CD4-positive, alpha-beta T cell treated with Interleukin-15 for 4 hours (primary cell): Measurements from ENCODE around the gene LRRC8C.

Source experiments
- DNase-seq: peaks from one replicate; pipeline ENCODE4 v3.0.0-alpha.2; 2020; ENCODE audit warnings: low spot score

The LRRC8C gene

DNA sequence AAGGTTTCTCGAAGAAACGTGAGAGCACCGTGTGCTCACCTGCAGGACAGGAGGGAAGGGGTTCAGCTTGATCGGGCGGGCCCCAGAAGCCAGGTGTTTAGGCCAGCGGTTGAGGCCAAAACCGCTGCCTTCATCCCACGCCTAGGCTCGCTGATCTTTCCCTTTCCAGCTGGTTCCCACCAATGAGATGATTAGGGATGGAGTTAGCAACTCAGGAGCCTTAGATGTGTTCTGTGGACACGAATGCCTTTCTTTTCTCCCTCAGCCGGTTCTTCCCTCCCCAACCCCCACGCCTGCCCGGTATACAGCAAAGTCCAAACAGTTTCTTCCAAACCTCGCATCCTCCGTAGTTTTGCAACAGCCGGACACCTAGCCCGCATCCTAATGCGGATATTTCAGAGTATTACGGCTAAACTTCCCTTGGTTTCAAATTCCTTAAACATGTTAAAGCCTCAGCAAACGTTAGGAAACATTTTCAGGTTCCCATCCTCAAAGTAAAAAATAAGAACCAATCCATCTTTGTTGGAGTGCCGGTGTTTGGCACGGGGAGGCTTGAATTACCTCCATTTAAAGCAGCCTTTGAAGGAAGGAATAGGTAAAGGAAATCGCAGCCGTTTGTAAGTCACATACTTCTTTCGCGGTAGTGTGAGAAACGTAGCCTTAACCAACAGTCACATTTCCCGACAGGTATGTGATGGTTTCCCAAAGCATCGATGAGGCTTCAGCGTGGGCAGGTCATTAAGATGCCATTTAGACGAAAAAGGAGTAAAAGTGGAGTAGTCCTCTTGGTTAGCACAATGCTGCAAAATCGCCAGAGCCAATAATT is 1.1 kb downstream of the LRRC8C start:
- no peak for DNase-seq

DNA sequence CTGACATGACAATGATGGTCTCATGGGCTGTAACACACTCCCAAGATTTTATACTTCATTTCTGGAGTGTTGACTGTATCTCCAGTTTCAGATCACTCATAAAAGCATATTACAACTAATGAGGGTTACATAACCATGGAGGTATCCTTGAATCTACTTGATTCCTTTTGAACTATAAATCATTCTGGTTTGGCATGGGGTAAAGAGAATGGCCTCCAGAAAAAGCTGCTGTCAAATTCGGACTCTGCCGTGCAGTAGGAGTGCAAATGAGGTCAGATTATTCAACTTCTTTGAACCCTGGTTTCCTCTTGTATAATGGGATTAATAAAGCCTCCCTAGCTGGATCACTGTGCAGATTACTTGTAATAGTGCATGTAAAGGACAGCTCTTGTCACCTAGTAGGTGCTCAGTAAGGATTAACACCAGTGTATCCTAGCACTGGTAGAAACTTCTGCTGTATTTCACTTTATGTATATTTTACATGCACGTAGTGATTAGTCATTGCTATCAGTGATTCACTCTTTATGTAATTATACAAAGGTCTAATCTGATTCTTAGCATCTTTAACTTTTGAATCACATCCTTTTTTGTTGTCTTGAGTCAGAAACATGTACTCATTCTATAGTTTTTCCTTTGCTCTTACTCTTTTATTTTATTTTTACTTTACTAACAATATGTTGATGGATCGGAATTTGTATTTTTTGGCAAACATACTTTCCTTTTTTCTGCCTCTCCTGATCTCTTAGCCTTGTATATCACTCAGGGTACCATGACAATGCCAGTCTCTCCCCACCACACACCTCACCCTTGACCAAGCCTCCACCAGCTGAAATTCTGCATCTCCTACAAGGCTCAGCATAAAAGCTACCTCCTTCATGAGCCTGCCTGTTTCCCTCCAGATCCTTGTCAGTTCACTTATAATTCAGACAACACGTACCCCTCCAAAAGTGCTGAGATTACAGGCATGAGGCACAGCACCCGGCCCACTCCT is 3.2 kb downstream of the LRRC8C start:
- peak; percentile 53 for DNase-seq

DNA sequence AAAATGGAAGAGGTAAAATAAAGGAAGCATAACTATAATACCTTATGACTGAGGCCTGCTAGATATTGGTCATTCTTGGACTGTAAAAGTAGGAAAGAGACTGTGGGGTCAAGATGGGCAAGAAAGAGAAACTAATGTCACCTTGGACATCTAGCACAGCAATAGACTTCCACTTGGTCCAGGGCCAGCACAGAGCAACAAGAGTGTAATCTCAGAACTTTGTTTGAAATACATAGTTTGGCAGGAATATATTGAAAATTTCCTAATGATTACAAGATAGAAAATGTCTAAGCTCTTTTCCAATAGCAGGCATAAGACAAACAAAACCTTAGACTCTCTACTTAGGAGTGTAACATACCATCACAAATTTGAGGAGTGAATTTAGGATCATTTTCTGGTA is 4.6 kb downstream of the LRRC8C start:
- DNase-seq, result no peak

DNA sequence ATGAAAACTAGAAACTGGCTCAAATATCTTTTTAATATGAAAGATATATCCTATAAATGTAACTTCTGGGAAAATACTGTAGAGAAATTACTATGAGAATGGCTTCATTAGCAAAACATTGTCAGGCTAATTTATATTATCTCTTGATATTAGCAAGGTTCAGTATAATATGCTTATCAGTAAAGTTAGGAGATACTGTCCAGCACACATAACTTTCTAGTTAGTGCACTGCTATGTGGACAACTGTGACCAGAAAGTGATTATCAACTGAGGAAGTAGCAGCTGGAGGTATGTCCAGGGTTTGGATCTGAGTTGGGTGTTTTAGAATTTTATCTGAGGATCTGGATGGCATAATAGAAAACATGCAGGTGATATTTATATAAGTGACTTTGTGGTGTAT is 7.5 kb downstream of the LRRC8C start:
- no peak for DNase-seq

DNA sequence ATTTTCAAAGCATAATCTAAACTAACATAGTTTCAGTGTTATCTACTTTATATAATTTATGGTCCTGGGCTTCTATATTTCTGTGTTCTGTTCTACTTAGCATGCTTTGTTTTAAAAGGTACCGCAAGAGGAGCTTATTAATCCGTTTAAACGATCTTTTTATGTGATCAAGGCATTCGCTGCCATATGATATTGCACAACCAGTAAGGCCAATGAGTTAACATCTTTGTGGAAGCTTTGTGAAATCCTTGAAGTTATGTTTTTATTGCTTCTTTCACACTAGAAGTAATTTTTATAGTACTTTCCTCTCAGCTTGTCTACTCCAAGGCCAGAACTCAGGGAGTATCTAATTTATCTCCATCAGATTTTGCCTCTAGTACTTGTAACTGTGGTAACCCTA is 8.9 kb downstream of the LRRC8C start:
- no peak for DNase-seq

DNA sequence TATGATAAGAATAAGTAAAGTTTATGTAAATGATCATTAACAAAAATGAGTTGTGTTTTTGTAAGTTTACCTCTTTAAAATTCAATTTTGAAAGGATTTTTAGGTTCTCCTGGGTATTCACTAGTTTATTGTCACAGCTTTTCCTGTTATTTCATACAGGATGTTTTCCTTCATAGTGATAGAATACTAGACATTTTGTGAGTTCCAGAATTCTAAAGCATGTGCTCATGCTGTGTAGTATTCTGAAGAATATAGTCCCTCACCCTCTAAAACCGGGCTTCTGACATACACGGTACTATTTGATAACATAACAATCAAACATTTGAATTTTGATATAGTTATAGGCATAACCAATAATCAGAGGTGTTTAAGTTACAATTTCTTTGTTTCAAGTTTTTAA is 10.7 kb downstream of the LRRC8C start:
- no peak for DNase-seq

DNA sequence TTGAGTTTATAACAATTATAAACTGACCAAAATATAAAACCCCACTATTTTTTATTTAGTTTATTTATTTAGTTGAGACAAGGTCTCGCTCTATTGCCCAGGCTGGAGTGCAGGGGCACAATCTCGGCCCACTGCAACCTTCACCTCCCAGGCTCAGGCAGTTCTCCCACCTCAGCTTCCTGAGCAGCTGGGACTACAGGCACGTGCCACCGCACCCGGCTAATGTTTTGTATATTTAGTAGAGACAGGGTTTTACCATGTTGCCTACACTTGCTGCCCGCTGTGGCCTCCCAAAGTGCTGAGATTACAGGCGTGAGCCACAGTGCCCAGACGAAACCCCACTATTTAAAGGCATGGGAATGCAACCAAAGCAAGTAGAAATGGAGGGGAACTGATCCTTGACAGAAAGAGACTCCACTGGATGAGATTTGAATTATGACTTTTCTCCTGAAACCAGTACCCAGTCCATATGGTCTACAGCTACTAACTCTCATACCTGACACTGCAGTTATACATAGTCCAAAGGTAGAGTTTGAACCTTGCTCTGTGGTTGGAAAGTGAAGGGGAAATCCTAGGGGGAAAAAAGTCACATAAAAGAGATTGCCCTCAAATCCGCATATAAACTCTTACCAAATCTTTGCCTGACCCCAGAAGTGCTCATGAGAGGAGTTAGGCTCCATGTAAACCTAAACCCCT is 11.3 kb downstream of the LRRC8C start:
- DNase-seq, result no peak

DNA sequence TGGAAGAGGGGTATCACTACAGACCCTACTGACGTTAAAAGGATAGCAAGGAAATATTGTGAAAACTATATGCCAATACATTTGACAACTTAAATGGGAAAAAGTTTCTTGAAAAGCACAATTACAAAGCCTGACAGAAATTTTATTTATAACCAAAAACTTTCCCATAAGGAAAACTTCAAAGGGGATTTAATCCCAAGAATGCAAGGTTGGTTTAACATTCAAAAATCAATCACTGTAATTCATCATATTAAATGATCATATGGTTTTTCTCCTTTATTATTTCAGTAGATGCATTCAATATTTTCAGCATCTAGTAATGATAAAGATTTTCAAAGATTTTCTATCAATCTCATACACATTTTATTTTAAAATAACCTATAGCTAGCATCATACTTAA is 13.3 kb downstream of the LRRC8C start:
- DNase-seq, result no peak

DNA sequence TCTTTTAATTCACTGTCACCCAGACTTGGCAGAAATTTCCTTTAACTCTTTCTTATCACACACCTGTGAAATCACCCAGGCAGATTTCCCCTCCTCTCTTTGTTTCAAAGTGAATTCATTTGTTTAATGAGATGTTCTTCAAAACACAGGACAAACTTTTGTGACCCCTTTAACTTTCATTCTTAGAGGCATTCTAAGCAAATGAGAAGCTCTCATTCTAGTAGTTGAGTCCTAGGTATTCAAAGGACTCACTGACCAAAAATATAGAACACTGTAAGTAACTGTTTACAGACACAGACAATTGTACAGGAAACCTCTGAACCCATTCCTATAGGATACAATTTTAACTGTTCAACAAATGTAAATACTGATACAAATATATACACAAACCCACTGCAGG is 16.9 kb downstream of the LRRC8C start:
- DNase-seq, result no peak

DNA sequence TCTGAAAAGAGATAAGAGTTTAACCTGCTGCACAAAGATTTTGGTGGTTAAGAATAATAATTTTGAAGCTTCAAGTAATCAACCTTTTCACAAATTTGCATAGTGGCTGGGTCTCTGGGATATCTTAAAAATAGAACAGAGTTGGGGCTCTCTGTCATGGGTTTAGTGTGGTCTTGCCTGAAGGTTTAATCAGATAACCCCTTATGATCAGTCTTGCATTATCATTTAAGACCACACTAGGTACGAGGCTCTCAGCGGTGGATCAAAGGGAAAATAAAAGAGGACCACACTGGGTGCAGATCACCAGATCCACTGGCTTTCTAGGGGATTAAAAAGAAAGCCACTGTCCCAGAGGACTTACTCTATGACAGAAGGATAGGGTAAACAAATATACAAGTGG is 19.5 kb downstream of the LRRC8C start:
- no peak for DNase-seq

DNA sequence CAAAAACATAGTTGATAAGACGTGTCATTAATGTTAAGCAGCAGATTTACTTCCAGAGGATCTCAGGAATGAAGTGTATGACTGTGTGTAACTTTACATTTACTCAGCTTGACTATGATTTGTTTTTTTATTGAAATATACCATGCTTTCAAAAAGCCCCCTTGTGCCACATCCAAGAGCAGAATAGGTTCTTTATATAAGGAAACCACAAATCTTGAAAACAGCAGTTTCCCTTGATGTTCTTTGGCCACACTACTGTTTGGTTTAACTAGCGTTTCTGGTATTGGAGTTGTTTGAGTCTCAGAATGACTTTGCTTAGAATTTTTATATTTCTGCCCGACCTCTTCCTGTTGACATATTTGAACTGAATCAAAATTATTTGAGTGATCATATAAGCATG is 25.0 kb downstream of the LRRC8C start:
- DNase-seq, result peak; percentile 74

DNA sequence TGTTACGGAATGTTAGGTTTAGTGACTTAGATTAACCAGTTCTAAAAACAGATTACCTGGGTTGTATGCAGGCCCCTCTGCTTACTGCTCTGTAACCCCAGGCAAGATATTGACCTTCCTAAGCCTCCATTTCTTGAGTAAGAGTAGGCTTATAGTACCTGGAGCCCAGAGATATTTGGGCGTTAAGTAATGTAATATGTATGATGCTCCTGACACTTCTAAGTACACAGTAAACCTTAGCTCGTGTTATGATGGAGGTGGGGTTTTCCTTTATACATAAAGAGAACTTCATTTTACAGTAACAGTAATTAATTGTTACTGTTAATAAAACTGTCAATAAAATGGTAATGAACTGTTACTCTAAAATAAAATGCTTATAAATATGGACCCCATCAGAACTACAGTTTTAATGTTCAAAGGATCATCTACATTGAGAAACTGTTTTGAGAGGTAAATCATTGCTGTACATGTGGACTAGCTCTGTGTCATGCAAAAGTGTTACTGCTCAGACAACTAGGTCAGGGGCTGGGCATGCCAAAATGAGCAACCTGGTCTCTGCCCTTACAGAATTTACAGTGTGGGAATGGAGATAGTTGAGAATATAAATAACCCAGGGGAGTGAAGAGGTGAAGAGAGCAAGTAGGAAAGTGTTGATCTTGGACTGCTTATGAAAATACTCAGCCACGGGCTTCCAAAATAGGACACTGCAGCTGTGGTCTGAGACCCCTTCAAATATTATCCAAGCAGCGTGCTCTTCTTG is 26.6 kb downstream of the LRRC8C start:
- peak; percentile 50 for DNase-seq

DNA sequence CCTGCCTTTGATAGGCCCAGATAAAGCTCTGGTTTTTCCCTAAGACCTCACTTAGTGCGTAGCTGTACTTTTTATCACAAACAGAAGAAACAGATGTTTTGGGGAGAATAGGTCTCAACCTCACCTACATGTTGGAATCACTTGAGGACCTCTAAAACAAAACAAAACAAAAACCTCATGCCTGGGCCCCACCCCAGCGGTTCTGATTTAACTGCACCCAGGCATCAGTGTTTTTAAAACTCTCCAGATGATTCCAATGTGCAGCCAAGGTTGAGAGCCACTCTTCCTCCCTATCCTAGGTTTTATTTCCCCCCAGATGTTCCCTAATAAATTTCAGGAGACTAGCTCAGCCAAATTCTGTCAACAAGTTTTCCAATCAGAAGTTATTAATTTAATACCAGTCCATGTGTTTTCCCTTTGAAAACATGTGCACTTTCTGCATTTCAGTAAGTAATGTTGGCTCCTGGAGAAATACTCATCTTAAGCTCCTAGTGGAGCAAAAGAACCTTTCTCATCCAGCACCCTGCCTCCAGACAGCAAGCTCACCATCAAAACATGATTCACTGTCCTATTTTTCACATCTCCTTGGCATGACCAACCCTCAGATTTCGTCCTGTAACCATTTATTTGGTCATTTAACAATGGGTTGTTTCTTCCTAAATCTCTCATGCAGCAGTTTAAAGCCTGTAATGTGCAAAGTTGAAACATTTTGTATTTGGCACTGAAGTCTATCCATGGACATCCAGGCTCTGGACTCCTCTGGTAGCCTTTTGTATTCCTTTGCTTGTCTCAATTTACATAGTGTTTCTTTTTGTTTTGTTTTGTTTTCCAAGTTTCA is 27.5 kb downstream of the LRRC8C start:
- peak; percentile 26 for DNase-seq

DNA sequence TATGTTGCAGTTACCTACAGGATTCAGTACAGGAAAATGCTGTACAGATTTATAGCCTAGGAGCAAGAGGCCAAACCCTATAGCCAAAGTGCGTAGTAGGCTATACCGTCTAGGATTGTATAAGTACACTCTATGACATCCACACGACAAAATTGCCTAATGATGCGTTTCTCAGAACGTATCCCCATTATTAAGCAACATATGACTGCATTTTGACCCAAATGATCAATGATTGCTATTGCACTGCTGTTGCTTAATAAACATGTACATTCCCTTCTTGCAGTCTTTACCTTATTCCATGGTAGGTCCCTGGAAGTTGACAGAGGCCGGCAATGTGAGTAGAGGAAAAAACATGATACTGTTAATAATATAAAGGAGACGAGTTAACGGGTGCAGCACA is 33.0 kb downstream of the LRRC8C start:
- DNase-seq, result no peak

DNA sequence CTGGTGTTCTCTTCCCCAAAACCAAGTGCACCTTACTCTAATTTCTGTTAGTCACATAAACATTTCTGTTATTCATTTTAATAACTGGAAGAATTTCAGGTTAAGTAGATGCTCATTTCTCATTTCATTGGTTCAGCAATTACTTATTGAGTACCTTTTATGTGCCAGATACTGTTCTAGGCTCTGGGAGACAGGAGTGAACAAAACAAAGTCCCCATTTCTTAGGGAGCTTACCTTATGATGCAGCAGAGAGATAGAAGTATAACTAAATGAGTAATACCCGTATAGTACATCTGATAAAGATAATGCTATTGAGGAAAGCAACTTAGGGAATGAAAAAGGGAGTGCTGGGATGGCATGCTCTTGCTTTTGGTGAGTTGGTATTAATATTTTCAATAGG is 33.7 kb downstream of the LRRC8C start:
- DNase-seq, result no peak

DNA sequence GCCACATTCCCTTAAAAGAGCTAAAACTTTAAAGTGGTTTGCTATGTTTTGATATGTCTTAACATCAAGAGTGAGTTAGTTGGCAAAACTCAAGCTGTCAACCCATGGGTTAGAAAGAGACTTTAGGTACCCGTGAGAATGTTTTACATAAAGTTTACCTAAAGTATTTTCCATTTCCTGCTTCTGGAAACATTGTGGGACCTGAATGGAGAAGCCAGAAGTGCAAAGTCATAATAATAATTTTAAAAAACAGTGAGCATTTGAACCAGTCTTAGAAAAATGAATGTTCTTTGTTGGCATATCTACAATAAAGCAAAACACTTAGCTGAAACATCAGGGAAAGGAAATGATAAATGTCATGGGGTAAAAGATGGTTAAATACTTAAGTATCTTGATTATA is 34.8 kb downstream of the LRRC8C start:
- DNase-seq, result no peak

DNA sequence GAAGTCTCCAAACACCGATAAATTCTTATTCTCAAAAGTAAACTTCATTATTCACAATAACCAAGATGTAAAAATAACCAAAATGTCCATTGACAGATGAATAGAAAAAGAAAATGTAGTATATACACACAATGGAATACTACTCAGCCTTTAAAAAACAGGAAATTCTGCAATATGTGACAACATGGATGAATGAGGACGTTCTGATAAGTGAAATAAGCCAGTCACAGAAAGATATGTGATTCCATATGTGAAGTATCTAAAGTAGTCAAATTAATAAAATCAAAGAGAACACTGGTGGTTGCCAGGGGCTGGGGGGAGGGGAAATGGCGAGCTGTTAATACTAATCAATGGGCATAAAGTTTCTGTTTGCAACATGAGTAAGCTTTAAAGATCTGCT is 36.0 kb downstream of the LRRC8C start:
- no peak for DNase-seq

DNA sequence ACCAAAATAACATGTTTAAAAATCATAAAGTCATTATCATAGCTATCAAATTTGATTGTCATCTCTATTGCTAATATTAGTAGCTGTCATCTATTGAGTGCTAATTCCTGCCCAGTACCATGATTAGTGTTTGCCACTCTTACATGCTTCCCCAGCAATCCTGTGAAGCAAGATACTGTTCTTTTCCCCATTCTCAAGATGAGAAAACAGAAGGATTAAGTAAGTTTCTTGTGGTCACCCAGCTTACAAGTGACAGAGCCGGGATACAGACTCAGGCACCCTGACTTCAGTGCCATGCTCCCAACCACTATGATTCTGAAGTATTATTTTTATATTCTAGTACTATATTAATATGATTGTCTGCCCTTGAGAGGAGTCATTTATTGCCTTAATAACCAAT is 36.5 kb downstream of the LRRC8C start:
- no peak for DNase-seq

DNA sequence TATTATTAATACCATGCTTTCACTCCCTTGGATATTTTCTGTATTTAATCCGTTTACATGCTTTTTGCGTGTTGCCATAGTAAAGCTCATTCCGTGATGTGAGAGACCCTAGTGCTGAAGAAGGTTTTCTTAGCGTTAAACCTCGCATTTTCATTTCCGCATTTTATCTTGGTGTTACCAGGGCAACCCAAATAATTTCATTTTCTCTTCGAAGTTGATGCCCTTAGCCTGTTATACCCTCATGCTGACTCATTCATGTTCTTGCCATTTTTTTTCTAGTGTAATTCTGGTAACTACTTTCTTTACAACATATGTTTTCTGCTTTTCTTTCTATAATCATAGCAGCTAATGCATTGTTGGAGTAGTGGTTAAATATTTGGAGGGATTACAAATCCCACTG is 37.2 kb downstream of the LRRC8C start:
- peak; percentile 84 for DNase-seq

DNA sequence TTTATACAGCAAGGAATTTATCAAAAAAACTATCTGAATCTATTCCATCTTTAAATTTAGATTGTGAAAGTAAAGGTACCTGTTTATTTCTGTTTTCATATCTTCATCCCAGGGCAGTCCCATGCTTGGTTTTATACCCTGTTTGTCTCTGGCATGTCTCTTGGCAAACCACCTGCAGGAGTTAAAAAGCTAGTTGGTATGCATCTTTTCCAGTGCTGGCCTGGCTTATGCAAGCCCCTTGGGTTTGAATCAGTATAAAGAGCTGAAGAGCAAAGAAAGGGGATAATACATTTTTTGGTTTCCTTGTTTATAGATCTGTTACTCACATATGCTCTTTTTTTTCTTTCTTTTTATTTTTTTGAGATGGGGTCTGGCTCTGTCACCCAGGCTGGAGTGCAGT is 37.8 kb downstream of the LRRC8C start:
- no peak for DNase-seq
